DOHH2 (cell line): ENCODE results near the gene GZMM.

Source experiments
- CTCF ChIP-seq: fragments of 200-600 bp; sonication (generic); IDR thresholded peaks from one replicate; pipeline ENCODE4 v1.5.1; 2014; ENCODE audit warnings: antibody characterized with exemption, mild to moderate bottlenecking, low read depth, low read length; ENCODE audit not compliant: poor library complexity, severe bottlenecking
- EZH2phosphoT487 ChIP-seq: fragments of 200-600 bp; sonication (generic); IDR thresholded peaks from 2 replicates; pipeline ENCODE4 v1.6.1; 2017; ENCODE audit warnings: borderline replicate concordance, mild to moderate bottlenecking, antibody characterized with exemption, low read length, moderate library complexity, mixed read lengths

- no peak for TF ChIP-seq CTCF
- no peak for TF ChIP-seq EZH2phosphoT487
Observed at GRCh38 chr19:567296-567900, 23.5 kb downstream of the GZMM start.
